MM.1S (cell line): Measurements from ENCODE around the gene CDH4.

ENCODE experiments used
- EZH2phosphoT487 ChIP-seq: fragments of 300-600 bp; sonication (generic); IDR thresholded peaks from 2 replicates; pipeline ENCODE4 v1.6.1; 2018; ENCODE audit warnings: antibody characterized with exemption, low read length
- TF ChIP-seq, protein P1 (sequence below): fragments of 300-600 bp; sonication (generic); IDR thresholded peaks from 2 replicates; pipeline ENCODE4 v1.5.1; 2016; ENCODE audit warnings: antibody characterized with exemption, low read length, mixed read lengths

DNA sequence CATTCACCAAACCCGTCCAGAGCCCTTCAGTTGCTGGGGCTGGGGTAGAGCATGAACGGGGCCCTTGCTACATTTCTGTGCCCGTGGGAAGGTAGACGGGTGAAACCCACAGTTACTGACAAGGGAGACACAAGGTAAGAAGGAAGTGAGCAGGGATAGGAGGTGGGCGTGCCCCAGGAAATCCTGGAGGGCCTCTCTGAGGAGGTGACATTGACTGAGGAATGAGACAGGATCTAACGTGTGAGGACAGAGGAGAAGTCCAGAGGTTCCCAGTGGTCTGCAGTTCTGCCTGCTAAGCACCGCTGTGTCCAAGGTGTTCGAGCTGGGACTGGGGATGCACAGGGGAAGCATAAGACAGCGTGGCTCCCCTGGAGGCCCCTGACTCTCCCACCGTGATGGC, 378.8 kb downstream of the CDH4 start:
- TF ChIP-seq, protein P1, sequence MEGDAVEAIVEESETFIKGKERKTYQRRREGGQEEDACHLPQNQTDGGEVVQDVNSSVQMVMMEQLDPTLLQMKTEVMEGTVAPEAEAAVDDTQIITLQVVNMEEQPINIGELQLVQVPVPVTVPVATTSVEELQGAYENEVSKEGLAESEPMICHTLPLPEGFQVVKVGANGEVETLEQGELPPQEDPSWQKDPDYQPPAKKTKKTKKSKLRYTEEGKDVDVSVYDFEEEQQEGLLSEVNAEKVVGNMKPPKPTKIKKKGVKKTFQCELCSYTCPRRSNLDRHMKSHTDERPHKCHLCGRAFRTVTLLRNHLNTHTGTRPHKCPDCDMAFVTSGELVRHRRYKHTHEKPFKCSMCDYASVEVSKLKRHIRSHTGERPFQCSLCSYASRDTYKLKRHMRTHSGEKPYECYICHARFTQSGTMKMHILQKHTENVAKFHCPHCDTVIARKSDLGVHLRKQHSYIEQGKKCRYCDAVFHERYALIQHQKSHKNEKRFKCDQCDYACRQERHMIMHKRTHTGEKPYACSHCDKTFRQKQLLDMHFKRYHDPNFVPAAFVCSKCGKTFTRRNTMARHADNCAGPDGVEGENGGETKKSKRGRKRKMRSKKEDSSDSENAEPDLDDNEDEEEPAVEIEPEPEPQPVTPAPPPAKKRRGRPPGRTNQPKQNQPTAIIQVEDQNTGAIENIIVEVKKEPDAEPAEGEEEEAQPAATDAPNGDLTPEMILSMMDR: no peak
- TF ChIP-seq EZH2phosphoT487: no peak
